ENCODE measurements around the gene SLC7A6.

Gene SLC7A6

DNA sequence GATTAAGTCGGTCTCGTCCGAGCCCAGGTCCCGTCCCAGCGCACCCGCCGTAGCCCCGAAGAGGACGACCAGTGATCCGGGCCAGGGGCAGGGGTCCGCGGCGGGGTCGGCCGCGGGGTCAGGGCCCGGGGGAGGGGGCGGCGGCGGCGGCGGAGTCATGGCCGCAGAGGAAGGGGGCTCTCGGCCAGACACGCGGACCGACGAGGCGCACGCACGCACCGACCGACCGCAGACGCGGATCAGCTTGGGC, 28.5 kb upstream of the SLC7A6 start, which contains the start of gene ESRP2:
Gene ESRP2 (minus strand): TSS at position 241 of the 250 bp plus-strand sequence. CDS start 82 bp downstream, at position 159.
- H3K27ac ChIP-seq: peak within 1 kb of the TSS; percentile 92
- TF ChIP-seq, protein P1, sequence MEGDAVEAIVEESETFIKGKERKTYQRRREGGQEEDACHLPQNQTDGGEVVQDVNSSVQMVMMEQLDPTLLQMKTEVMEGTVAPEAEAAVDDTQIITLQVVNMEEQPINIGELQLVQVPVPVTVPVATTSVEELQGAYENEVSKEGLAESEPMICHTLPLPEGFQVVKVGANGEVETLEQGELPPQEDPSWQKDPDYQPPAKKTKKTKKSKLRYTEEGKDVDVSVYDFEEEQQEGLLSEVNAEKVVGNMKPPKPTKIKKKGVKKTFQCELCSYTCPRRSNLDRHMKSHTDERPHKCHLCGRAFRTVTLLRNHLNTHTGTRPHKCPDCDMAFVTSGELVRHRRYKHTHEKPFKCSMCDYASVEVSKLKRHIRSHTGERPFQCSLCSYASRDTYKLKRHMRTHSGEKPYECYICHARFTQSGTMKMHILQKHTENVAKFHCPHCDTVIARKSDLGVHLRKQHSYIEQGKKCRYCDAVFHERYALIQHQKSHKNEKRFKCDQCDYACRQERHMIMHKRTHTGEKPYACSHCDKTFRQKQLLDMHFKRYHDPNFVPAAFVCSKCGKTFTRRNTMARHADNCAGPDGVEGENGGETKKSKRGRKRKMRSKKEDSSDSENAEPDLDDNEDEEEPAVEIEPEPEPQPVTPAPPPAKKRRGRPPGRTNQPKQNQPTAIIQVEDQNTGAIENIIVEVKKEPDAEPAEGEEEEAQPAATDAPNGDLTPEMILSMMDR (conservative IDR thresholded peaks at IDR 0.05): no peak

DNA sequence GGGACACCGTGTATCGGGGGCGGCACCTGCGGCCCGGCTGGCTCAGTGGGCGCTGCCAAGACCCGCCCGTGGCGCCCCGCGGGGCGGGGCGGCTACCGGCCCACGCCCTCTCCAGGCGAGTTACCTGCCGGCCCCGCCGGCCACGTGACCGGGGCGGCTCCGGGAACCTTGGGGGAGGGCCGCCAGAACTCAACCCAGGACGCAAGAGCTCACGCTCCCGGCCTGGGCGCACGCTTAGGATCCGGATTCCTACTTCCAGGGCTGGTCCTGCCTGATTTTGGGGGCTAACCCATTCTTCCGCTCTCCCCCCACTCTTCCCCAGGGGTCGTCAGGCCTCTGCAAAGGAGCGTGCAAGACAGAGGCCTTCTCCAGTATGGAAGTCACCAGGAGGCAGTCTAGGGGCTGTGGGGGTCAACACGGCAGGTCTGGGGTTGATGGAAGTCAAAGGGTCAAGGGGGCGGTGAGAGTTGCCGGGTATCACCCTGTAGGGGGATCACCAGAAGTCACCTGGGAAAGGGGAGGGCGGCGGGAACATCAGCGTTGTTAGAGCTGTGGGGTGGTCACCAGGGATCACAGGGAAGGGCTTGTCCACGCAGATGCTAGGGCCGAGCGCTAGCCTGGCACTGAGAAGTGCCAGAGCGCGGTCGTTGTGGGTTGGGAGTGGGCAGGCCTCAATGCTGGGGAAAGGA, 28.0 kb upstream of the SLC7A6 start:
- TF ChIP-seq, protein P1 (conservative IDR thresholded peaks at IDR 0.05): no peak
- H3K27ac ChIP-seq: peak overlapping the region; percentile 92

DNA sequence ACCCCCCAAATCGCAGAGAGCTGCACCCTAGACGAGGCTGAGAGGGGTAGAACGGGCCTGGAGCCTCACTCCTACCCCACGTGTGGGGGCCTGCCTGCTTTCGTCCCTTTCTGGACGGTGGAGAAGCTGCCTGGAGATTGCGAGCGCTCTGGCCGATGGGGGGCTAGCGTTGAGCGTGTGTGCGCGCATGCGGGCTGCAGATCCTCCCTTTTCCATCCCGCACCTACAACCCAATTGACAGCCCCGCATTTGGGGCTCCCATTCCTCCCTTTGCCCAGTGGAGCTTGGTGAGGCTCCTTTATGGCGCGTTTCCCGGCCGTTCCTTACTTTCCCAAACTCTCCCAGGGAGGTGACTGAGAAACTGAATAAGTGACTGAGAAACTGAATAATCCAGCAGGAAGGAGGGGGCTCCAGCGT, 27.5 kb upstream of the SLC7A6 start:
- TF ChIP-seq, protein P1 (conservative IDR thresholded peaks at IDR 0.05): no peak
- H3K27ac ChIP-seq: peak overlapping the region; percentile 92

DNA sequence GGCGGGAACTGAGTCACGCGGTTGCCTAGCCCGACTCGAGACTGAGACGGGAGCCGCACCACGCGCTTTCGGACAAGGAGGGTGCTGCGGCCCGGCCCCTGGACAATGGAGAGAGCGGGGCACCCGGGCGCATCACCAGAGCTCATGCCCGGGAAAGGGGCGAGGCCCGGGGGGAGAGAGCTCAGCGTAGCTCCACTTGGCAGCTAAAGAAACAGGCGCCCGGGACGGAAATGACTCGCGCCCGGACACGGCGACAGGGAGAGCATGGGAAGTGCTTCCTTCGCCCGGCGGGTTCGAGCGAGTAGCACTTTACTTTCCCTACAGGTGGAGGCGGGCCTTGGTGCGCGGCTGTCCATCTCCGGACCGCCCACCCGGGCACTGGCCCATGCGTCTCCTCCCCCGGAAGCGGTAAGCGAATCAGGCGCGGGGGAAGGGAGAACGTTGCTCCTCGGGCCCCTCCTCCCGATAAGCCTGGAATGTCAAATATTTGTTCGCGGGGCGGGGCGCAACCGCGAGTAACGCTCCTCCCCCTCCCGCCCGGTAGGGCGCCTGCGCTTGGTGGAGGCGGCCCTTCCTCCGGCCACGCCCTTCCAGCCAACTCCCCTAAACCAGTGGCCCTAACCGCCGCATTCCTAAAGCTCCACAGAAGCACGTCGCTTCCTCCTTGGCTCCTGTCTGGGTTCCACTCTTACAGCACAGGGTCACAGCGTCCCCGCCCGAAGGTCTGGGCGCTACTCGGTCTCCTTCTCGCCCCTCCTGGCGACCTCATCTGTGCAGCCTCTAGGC, 26.9 kb upstream of the SLC7A6 start:
- peak overlapping the region; percentile 92 for H3K27ac ChIP-seq
- TF ChIP-seq, protein P1 (conservative IDR thresholded peaks at IDR 0.05): no peak

DNA sequence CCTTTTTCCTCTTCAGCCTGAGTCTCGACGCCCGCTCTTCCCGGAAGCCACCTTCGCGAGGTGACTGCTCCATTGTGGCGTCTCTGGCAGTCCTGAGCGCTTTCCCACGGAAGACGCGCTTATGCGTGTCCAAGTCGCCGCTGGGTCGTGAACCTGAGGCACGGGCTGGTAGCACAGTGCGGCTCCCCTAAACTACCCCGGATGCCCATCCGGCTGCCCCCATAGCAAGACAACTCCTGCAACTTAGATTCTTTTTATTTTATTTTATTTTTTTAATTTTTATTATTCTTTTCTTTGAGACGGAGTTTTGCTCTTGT, 26.3 kb upstream of the SLC7A6 start:
- TF ChIP-seq, protein P1 (conservative IDR thresholded peaks at IDR 0.05): no peak
- peak overlapping the region; percentile 92 for H3K27ac ChIP-seq

DNA sequence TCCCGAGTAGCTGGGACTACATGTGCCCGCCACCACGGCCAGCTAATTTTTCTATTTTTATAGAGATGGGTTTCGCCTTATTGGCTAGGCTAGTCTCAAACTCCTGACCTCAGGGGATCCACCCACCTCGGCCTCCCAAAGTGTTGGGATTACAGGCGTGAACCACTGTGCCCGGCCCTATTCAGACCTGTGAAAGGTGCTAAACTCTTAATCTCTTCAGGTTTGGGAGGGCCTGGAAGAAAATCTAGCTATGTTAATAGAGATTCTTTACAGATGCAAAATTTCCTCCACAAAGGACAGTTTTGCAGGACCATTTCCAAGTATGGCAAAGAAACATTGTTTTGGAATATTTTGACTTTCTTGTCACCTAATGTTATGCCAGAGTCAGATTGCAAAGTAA, 22.2 kb upstream of the SLC7A6 start:
- TF ChIP-seq, protein P1 (conservative IDR thresholded peaks at IDR 0.05): no peak
- no peak overlapping the region for H3K27ac ChIP-seq

DNA sequence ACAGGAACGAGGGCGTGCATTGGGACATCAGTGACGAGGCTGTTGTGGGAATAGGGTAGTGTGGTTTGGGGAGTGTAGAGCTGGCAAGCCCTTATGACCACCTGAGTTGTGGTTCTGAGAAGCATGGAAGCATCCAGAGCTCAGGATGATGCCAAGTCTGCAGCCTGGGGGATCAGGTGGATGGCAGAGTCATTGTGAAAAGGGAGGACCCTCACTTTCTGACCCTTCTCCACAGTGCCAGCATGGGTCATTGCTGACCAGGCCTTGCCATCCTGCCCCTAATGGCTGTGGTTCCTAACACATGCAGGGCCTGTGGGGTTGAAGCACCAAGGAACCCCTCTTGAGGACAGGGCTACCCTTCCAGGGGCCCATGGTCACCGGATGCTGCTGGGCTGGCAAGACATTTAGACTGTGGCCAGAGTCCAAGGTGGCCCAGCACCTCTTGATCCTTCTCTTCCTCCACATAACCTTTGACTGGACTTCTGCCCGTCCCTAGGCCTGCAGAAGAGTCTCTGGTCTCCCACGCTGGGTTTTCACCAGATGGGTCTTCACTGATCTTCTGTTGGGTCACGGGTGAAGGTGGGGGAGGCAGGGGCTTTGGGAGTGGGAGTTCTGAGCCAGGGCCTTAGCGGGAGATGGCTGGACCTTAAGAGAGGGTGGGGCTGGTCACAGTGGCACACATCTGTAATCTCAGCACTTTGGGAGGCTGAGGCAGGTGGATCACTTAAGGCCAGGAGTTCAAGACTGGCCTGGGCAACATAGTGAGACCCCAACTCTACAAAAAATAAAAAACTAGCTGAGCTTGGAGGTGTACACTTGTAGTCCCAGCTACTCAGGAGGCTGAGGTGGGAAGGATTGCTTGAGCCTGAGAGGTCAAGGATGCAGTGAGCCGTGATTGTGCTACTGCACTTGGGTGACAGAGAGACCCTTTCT, 21.1 kb upstream of the SLC7A6 start:
- TF ChIP-seq, protein P1 (conservative IDR thresholded peaks at IDR 0.05): no peak
- no peak overlapping the region for H3K27ac ChIP-seq
